ENCODE measurements around the gene ACVR1.
A peak's percentile ranks its signal among the peaks of the same experiment; 100 is the strongest.

Gene ACVR1

DNA sequence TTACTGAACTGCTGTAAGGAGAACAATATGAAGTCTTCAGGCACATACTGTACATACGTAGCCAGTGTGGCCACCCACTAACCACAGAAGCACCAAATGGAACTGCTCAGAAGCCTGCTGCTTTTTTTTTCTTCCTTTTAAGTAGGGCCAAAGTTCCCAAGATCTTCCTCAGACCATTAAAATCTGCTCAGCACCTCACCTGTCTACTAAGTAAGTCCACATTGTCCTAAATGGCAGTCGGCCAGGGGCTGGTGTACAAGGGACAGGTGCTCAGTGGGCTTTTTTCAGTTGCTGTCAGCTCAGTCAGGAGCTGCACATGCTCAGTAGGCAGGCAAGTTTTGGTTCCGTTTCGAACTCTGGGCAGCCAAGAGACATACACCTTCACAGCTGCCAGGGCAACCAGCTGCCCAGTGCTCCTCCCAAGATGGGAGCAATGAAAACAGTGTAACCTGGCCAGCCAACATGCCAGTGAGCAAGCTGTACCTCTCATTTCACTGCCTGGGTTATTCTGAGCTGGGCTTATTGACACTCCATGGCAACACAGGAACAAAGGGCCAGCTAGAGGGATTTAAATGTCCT, 86.1 kb downstream of the ACVR1 start:
- no peak for DNase-seq
- ATAC-seq, result peak; percentile 36

DNA sequence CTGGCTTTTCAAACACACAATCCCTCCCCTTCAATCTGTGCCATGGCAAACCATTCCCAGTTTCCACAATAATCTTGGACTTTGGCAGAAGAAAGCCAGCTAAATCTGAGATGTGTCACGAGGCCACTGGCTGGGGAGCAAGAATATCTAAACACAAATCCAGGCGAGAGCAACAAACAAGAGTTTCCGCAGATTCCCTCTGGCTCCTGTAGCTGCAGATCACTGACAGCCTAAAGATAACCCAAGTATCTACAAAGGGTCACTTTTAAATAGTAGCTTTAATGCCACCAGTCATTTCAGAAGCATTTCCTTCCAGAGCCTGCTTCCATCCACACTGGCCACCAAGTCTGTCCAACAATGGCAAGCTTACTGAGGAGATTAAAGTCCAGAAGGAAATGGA, 86.9 kb downstream of the ACVR1 start:
- no peak for ATAC-seq
- no peak for DNase-seq

DNA sequence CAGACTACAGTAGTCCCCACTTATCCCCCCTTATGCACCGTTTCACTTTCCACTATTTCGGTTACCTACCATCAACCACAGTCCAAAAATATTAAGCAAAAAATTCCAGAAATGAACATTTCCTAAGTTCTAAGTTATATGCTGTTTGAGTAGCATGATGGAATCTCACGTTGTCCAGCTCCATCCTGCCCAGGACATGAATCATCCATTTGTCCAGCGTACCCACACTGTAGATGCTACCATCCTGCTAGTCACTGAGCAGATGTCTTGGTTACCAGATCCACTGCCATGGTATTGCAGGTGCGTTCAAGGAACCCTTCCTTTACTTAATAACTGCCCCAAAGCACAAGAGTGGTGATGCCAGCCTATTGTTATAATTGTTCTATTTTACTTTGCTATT, 87.9 kb downstream of the ACVR1 start:
- ATAC-seq (no peak), DNase-seq (no peak)

DNA sequence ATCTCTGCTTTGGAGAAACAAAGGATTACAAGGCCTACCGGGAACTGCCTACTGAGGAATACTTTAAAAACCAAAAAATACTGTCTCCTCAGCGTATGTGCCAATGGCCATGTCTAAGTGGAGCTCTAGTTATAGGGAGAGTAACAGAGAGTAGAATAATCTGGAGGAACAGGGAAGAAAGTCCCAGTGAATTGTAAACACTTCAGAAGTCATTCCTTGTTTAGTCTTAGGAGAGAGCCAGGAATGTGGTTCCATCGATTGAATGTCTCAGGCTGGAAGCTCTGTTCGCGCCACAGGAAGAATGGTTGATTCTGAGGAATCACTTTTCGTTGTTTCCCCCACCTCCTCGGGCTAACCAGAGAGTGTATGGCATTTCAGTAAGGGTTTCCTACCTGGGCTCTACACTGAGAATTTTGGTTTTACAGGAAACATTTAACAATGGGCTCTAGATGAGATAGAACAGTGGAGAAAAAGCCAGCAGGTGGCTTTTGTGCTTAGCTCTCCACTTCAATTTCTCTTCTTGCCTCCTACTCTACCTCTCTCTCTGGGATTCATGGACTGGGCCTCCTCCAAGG, 88.7 kb downstream of the ACVR1 start:
- ATAC-seq (no peak), DNase-seq (no peak)

DNA sequence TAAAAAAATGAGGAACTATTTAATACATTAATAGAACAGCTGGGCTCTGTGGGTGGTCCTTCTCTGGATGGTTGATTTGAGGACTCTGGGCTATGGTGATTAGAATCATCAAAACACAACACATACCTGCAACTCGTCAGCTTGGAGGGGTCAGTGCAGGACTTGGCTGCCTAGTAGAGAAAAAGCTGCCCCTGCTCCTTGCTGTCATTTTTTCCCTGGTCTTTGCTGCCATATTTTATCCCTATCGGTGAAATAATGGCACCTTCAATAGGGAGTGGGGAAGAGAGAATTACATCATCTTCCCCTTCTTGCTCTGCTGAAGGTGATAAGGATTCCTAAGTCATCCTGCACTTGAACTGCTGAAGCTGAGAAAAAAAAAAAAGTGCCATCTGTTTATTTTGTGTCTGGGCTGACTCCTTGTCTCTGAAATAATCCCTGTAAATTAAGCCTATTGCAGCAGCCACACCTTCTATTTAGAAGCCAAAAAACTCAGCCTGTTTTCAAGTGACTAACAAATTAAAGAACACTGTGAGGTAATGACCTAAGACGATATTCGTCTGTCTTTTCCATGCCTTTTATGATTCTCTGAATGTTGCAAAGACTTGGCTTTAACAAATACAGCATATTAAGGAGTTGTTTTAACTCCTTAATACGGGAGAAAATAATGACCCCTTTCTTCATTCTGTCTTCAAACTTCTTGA, 89.3 kb downstream of the ACVR1 start:
- ATAC-seq, result no peak
- DNase-seq, result no peak

DNA sequence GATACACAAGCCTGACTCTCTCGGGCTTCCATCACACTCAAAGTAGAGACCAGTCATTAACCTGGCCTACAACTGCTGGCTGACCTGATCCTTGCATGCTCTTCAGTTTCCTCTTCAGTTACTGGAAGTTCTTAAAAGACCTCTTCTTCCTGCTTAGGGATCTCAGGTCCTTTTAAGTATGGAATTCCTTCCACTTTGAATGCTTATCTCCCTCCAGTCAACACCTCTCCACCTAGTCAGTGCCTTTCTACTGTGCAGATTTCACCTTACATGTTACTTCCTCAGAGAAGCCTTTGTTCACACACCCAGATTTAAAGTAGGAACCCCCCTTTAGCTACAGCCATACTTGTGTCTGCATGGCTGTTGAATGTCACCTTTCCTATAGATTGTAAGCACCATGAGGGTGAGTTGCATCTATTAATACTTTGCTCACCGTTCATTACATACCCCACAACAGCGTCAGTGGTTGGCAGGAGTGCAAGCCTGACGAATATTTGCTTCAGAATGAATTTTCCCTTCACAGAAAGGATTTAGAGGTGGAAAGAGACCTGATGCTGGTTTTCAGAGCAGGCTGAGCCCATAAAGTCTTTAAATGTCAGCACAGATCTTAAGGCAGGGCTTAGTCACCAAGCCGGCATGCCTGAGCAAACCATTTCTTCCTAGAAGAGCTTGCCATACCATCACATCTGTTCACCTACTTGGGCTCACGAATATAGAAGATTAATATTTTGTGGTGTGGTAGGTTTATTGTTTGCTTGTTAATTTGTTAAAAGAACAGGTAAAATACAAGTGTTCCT, 90.1 kb downstream of the ACVR1 start:
- no peak for DNase-seq
- no peak for ATAC-seq

DNA sequence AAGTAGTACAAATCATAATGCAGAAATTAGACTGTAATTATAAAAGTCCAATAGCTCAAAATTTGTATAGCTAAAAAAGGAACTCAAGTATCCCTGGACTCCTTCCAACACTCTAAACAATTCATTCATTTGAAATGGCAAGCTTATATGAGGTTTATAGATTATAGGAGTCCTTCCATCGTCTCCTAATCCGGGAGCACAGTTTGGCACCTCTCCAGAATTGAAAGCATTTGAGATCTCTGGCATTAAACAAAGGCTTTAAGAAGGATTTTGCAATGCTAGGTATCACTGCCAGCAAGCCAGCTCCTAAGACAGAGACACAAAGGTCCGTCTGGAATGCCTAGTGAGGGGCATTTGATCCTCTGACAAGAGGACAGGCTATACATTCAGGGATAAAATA, 90.9 kb downstream of the ACVR1 start:
- DNase-seq (no peak), ATAC-seq (no peak)

DNA sequence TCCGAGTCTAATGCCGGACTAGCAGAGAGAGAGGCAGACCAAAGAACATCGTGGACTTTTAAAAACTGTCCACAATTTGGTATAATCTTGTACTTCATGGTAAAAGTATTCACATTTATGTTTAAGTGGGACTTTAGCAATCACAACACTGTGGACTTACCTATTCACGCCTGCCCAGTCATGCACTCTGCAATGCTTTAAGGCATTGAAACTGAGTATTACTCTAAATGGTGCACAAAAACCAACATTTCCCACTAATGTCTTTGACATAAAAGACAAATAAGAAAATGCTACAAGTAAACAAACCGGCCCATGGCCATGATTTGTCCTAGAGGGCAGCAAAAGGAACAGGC, 91.3 kb downstream of the ACVR1 start:
- DNase-seq, result no peak
- no peak for ATAC-seq

DNA sequence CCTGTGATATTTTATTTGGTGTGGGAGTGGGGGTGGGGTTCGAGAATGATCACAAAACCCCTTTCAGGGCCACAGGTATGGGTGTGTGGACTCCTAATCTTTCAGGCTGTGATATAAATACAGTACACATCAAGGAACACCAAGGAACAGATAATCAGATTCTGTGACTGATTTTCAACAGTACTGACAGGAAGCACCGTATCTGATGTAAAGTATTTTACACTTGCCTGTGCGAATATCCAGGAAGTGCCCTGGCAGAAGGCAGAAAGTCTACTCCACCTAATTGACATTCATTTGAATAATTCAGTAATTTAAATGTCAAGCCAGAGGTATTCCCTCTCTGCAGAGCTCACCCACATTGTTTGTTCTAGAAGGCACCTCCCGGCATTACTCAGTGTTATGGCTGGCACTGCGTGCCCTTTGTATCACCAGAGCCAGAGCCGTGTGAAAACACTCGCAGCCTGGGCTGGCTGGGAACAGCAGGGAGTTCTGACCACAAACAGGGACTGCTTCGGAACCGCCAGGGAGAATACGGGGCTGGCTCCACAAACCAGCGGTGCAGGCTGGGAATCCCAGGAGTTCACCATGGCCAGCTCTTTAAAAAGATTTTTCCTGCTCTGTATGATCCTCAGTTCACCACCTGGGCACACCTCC, 91.8 kb downstream of the ACVR1 start:
- DNase-seq (no peak), ATAC-seq (peak; percentile 67)

DNA sequence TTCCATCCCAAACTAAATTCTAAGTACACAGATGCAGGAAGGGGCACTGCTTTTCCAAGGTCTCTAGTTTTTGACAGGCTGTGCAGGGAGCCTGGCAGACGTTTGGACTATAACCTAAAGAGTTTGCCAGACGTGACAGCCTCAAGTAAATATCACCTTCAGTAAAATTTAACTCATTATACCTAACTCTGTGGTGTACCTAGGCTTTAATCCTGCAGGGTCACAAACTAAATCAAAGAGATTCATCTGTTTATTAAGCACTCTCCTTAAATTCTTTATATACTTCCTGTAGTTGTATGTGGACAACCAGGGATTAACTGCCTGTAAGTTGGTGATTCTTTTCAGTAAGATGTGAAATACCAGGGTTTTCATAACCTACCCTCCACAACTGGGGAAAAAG, 92.9 kb downstream of the ACVR1 start:
- DNase-seq, result no peak
- ATAC-seq, result no peak

DNA sequence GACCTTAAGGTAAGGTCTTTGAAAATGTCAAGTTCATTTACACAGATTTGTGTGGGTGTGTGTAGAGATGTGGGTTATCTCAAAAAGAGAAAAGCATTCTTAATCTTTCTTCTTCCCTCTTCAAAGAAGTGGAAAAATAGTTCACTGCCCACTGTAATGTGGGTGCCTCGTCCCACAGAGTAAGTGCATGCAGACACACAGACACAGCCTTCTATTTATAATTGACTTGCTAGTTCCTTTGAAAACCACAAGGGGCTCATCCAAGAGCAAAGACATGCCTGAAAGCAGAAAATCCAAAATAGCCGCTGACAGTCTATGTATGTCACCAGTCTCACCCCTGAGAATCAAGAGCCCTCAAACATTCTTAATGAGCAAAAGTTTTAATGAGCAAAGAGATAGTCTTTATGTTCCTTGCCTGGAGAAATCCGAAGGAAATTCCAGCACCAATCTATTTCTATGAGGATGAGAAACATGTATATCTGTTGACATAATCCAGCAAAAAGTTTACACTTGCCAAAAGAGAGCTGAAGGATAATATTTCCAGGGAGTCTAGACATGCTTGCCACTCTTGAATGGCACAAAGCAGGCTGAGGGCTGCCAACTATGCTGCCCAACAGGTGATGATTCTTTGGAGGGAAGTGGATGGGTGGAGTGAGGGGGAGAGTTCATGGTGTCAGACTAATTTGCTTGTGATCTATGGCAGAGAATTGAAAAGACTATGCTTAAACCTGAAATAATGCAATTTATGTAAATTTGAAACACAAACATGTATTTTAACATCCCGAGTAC, 93.9 kb downstream of the ACVR1 start:
- DNase-seq (no peak), ATAC-seq (peak; percentile 83)

DNA sequence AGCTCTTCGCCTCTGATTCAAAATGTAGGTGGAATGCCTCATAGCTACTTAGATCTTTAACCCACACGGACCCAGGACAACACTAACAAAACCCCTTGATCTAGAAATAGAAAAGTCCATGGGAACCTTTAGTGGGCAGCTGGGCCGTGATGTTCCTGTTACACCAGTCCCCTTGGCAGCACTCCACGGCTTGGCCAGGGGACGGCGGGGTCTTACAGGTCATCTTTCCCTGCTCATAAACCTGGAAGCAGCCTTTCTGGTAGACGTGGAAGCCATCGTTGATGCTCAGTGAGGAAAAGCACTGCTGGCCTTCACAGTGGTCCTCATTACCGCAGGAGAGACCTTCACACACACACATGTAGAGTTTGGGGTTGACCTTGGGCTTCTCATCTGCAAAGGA, 95.9 kb downstream of the ACVR1 start:
- ATAC-seq, result no peak
- no peak for DNase-seq

DNA sequence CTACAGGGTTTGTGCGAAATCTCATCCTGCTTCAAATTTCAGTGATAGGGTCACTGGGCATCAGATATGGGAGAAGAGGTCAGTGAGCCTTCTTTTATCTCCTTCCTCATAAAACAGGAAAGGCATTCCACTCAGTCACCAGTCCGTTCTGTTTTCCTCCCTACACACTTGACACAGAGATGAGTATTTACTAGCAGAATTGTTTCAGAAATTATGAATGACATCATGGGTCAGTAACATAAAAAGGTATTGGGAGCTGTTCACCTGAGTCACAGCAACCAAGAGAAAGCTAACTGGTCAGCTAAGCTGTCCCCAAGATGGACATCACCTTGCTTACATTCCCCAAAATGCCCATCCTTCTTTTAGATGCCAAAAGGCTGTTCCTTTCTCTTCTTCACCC, 96.3 kb downstream of the ACVR1 start:
- ATAC-seq (no peak), DNase-seq (no peak)

DNA sequence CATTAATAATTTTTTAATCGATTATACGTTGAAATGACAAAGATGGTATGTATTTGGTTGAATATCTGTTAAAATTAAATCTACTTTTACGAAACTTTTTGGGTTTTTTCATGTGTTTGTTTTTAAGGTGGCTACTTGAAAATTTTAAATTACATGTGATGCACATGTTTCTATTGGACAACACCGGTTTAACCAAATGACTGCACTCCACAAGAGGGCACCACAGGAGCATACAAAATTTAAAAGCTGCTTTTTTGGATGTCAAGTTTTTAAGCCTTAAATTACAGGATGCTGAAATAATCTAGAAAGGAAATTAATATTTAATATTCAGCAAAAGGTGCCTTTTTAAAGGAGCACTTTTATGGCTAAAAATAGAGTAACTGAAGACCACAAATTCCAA, 98.7 kb downstream of the ACVR1 start:
- DNase-seq (peak; percentile 42), ATAC-seq (no peak)

DNA sequence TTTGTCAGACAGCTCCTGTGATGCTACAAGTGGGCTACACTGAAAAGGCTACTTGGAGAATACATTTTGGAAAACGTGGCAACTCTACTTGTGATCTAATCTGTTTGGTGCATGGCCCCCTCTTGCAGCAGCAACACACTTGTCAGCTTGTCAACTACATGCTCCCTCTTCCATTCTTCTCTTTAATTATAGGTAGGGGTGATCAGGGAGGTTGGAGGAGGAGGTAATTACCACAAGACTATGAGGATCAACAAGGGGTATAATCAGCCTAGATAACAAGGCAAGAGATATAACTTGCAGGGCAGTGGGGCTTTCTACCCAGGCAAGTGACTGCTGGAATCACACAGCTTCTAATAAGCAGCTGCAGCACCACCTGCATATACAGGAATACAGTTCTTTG, 104.9 kb downstream of the ACVR1 start:
- ATAC-seq (no peak), DNase-seq (no peak)

DNA sequence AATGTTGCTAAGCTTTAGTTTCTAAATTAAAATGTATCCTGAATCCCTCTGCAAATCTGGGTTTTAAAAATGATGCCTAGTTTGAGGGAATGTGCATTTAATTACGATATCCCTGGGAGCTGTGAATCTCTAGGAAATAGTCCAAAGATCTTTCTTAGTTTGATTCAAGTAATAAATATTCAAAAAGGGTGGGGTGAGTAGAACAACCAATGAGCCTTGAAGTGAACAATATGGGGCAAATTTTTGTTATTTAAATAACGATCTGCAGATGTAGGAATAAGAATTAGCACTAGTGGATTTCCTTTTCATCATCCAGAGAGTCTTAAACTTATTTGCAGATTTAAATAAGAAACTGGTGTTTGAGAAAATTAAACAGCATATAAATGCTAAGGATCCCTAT, 106.3 kb downstream of the ACVR1 start:
- ATAC-seq, result no peak
- DNase-seq, result no peak

DNA sequence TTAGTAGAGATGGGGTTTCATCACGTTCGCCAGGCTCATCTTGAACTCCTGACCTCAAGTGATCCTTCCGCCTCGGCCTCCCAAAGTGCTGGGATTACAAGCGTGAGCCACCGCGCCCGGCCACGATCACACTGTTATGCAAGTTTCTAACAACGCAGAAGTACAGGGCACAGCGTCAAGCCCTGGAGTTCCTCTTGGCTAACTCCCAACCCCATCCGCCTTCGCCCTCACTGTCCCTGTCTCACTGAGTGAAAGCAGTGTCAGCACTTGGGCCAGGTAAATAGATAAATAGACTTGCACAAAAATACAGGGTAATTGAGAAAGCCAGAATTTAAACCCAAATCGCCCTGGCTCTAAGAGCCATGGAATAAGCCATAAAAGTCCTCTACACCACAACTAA, 111.7 kb downstream of the ACVR1 start:
- DNase-seq, result no peak
- ATAC-seq, result no peak

DNA sequence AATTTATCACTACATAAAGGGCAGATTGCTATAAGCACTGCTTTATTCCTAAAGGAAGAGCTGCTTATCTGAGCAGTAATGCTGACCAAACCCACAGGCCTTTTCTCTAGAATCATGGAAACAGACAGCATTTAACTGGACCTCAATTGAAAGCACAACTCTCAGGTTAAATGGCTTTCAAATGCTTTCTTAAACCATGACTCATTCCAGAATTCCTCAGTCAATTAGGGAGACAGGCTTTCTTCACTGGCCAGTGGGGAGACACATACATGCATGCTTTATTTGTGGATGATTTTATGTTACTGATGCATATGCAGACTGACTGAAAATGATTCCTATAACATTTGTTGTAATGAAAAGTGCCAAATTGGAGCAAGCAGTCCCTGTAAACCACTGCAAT, 114.6 kb downstream of the ACVR1 start:
- DNase-seq, result no peak

DNA sequence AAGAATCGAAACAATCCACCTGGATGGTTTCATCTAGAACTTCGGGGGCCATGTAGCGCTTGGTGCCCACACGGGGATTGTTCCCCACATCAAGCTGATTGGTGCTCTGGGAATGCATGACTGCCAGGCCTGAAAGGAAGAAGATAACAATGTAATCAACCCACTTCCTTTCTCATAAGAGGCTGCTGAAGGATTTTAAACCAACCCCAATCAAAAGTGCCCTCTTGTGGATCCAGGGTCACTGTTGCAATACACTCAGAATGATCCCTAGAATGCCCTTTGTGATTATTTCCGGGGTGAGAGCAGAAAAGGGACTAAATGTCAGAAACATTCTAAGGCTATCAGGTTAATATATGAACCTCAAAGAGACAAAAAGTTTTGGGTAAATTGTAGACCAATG, 115.2 kb downstream of the ACVR1 start:
- DNase-seq (no peak), ATAC-seq (no peak)

More for the DNA sequence above, 114.6 kb downstream of the ACVR1 start:
- no peak for ATAC-seq

DNA sequence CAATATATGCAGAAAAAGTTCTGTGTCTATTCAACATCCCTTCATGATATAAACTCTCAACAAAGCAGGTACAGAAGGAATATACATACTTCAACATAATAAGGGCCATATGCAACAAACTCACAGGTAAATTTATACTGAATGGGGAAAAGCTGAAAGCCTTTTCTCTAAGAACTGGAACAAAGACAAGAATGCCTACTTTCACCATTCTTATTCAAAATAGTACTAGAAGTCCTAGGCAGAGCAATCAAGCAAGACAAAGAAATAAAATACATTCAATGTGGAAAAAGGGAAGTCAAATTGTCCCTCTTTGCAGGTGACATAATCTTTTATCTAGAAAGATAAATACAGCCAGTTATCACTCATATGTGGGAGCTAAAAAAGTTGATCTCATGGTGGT, 116.3 kb downstream of the ACVR1 start:
- no peak for DNase-seq
- ATAC-seq, result no peak

DNA sequence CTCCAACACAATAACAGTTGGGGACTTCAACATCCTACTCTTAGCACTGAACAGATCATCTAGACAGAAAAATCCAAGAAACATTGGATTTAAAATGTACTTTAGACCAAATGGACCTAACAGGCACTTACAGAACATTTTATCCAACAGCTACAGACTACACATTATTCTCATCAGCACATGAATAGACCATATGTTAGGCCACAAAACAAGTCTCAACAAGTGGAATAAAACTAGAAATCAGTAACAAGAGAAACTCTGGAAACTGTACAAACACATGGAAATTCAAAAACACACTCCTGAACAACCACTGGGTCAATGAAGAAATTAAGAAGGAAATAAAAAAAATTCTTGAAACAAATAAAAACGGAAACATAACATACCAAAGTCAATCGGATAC, 117.5 kb downstream of the ACVR1 start:
- no peak for DNase-seq
- ATAC-seq, result no peak

DNA sequence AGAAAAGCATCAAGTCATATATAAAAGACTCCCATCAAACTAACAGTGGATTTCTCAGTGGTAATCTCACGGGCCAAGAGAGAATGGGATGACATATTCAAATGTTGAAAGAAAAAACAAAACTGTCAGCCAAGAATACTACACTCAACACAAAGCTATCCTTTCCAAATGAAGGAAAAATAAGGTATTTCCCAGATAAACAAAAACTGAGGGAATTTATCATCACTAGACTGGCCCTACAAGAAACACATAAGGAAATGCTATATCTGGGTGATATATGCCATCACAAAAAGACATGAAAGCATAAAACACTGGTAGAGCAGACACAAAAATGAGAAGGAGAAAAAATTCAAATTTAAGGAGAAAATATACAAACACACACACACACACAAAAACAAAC, 118.6 kb downstream of the ACVR1 start:
- no peak for ATAC-seq
- no peak for DNase-seq

All from stimulated activated naive CD8-positive, alpha-beta T cell treated with anti-CD3 and anti-CD28 coated beads, Interleukin-15, Interleukin-2, amounts not matched to agents 100 U/mL and 50 U/mL, for 24 hours (primary cell).